Lower leg skin (tissue), 3 donors: ENCODE measurements around the gene CEP170B.

Experiments
- CTCF ChIP-seq, 3 donors: fragments of 450-650 bp; IDR thresholded peaks; one replicate each; pipeline ENCODE4 v1.5.1; 2016; ENCODE audit warnings: antibody characterized with exemption in 3 of 3, mild to moderate bottlenecking in 3 of 3, moderate library complexity in 2 of 3
- POLR2A ChIP-seq, 2 donors: fragments of 450-650 bp; IDR thresholded peaks; one replicate each; pipeline ENCODE4 v1.6.1; 2016 to 2017; ENCODE audit warnings: antibody characterized with exemption in 2 of 2, mild to moderate bottlenecking in 1 of 2, moderate library complexity in 1 of 2

- TF ChIP-seq POLR2A (IDR thresholded peaks at IDR 0.05) = no peak
- TF ChIP-seq CTCF (IDR thresholded peaks at IDR 0.05) = no peak
Observed at GRCh38 chr14:104830781-104831180, 34.3 kb upstream of the CEP170B start.
